HCEC 1CT (cell line): ENCODE data around the gene KRTAP9-8.
"Not testable (repeated sequence)": the region's sequence is repeated elsewhere in the genome, so short reads cannot be mapped to it uniquely, and the experiment has no call there.

Experiments
- DNase-seq: peaks from one replicate; pipeline ENCODE4 v3.0.0-alpha.2; 2017

Gene KRTAP9-8

GRCh38 chr17:41256291-41256685, 18.5 kb downstream of the KRTAP9-8 start:
- DNase-seq, result no peak

- DNase-seq, result no peak
These were observed 20.6 kb downstream of the KRTAP9-8 start for GRCh38 chr17:41258406-41258805.

- DNase-seq, result no peak
These were observed 25.4 kb downstream of the KRTAP9-8 start for GRCh38 chr17:41263212-41263611.

- no peak for DNase-seq
These were observed 26.8 kb downstream of the KRTAP9-8 start for GRCh38 chr17:41264599-41264998.

GRCh38 chr17:41265078-41265477, 27.3 kb downstream of the KRTAP9-8 start, which contains the start of gene KRTAP9-6:
Gene KRTAP9-6, plus strand, starts transcription at chr17:41265378. Its CDS starts 0 bp downstream, at chr17:41265378.
- no peak for DNase-seq

GRCh38 chr17:41267711-41268110, 29.9 kb downstream of the KRTAP9-8 start:
- DNase-seq, result no peak

GRCh38 chr17:41271323-41271722, 33.5 kb downstream of the KRTAP9-8 start:
- not testable (repeated sequence) for DNase-seq

GRCh38 chr17:41271858-41272257, 34.1 kb downstream of the KRTAP9-8 start:
- DNase-seq, result no peak

- not testable (repeated sequence) for DNase-seq
These were observed 37.9 kb downstream of the KRTAP9-8 start, which contains the start of gene KRTAP9-7 for GRCh38 chr17:41275648-41276190. Gene KRTAP9-7, plus strand, starts transcription at chr17:41275698. Its CDS starts 0 bp downstream, at chr17:41275698.

GRCh38 chr17:41278176-41278955, 40.6 kb downstream of the KRTAP9-8 start:
- DNase-seq, result peak; percentile 23

GRCh38 chr17:41284043-41284442, 46.2 kb downstream of the KRTAP9-8 start:
- DNase-seq, result peak; percentile 13

GRCh38 chr17:41284546-41284945, 46.7 kb downstream of the KRTAP9-8 start:
- peak; percentile 10 for DNase-seq

GRCh38 chr17:41287050-41287449, 49.3 kb downstream of the KRTAP9-8 start:
- no peak for DNase-seq
